Activated CD4-positive, CD25-positive, alpha-beta regulatory T cell treated with anti-CD3 and anti-CD28 coated beads, Interleukin-2, amount 50 U/mL, for 72 hours (primary cell): ENCODE data around the gene SPRED3.

Experiments used
- DNase-seq: peaks from one replicate; pipeline ENCODE4 v3.0.0; 2021

SPRED3 gene

DNA sequence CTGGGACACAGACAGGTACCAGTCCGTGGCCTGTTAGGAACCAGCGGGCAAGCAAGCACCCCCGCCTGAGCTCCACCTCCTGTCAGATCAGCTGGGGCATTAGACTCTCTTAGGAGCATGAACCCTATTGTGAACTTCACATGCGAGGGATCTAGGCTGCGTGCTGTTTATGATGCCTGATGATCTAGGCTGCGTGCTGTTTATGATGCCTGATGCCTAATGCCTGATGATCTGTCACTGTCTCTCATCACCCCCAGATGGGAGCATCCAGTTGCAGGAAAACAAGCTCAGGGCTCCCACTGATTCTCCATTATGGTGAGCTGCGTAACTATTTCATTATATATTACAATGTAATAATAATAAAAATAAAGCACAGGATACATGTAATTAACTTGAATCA, 33.9 kb downstream of the SPRED3 start:
- no peak for DNase-seq

GRCh38 chr19:38424272-38424671, 35.8 kb downstream of the SPRED3 start:
- no peak for DNase-seq

- DNase-seq = no peak
Observed at GRCh38 chr19:38425222-38425809, 36.8 kb downstream of the SPRED3 start.

GRCh38 chr19:38425810-38426466, 37.4 kb downstream of the SPRED3 start, which contains the start of gene RASGRP4:
Gene RASGRP4 (minus strand): TSS chr19:38426219. CDS start chr19:38426091, 128 bp downstream.
- DNase-seq = peak; percentile 44

GRCh38 chr19:38427035-38427677, 38.7 kb downstream of the SPRED3 start:
- DNase-seq = peak; percentile 60

DNA sequence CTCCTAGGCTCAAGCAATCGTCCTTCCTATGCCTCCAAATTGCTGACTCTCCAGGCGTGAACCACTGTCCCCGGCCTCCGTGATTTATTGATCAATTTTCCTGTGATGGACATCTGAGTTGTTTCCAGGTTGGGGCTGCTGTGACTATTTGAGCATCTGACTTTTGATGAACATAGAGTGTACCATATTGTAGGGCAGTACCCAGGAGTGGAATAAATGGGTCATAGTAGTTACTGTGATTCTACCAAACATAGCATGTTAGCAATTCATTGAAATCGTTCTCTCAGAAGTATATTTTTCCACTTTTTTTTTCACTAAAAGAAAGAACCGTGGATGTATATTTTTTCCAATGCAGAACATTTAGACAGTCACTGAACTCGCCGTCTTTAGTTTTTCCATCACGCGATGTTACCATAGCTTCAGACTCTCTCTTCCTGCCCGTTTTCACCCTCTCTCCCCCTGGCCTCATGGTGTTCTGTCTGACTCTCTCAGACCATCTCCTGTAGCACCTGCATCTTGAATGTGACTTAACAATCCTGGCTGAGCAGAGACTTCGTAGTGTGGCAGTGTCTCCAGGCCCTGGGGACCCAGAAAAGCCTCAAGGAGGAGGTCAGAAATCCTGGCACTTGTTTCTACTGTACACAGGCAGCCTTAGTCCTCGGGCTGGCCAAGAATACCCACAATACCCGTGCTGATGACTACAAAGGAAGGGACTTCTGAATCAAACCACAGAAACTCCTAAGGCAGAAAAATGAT, 40.7 kb downstream of the SPRED3 start:
- peak; percentile 43 for DNase-seq

DNA sequence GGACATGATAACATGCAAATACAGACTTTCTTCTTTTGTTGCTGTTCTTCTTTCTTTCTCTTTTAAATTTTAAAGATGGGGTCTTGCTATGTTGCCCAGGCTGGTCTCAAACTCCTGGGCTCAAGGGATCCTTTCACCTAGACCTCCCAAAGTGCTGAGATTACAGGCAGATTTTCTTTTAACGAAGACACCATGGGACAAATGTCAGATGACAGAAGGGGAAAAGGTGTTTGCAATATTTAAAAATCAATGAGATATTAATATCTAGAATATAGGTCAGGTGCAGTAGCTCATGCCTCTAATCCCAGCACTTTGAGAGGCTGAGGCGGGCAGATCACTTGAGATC, 41.3 kb downstream of the SPRED3 start:
- DNase-seq = no peak

- DNase-seq = no peak
Observed at GRCh38 chr19:38430931-38431330, 42.4 kb downstream of the SPRED3 start.

GRCh38 chr19:38433268-38433733, 44.8 kb downstream of the SPRED3 start, which contains the start of gene RYR1:
Gene RYR1 (plus strand): TSS chr19:38433691. CDS start chr19:38433830, 139 bp downstream.
- peak; percentile 72 for DNase-seq

- no peak for DNase-seq
Observed at GRCh38 chr19:38434549-38435051, 46.1 kb downstream of the SPRED3 start.

GRCh38 chr19:38437295-38437694, 48.8 kb downstream of the SPRED3 start:
- no peak for DNase-seq

DNA sequence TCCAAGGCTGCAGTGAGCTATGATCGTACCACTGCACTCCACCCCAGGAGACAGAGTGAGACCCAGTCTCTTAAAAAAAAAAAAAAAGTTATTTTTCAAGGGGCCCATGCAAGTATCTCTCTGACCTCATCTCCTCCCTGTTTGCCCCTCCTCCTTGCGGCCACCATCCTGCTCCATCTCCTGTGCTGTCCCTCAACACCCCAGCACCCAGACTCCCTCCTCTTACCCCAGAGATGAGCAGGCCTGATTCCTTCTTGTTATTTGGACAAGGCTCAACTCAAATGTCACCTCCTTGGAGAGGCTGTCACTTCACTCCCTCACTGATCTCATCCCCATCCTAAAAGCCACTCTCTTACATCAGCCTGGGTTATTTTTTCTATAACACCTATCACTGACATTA, 49.4 kb downstream of the SPRED3 start:
- no peak for DNase-seq

DNA sequence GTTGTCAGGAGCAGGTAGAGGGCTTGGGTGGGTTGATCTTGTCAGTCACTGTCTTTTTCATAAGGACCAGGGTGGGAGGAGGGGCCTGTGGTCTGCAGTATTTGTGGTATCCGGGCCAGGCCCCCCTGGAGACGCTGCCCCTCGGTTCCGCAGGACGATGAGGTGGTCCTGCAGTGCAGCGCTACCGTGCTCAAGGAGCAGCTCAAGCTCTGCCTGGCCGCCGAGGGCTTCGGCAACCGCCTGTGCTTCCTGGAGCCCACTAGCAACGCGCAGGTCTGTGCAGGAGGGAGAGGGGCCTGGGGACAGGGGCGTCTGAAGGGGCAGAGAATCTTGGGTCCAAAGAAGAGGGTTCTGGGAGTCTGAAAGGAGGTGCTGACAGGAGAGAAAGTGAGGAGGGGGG, 52.1 kb downstream of the SPRED3 start:
- DNase-seq = no peak

DNA sequence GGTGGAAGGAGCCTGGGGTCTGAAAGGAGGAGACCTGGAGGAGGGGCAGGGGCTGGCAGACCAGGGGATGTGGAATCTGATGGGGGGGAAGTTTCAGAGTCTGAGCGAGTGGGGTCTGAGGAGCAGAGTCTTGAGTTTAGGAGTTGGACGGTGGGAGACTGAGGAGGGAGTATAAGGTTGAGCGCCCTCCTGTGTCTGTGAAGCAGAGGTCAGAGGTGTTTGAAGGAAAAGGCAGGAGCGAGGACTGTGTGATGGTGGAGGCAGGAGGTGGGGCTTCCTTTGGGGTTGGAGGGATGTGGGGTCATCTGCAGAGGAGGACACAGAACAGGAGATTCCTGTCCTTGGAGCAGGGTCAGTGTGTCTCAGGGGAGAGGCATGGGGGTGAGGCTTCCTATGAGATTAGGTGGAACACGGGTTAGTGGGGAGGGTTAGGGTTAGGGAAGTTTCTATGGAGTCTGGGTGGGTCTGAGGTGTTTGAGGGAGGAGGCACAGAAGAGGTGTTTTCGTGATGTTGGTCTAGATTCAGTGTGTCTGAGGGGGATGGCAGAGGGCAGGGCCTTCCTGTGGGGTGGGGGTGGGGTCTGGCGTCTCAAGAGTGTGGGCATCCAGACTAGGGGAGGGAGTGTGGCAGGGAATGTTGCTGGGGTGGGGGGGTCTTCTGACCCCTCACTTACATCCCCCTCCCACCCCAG, 53.3 kb downstream of the SPRED3 start:
- DNase-seq = no peak

GRCh38 chr19:38442736-38443135, 54.2 kb downstream of the SPRED3 start:
- no peak for DNase-seq

DNA sequence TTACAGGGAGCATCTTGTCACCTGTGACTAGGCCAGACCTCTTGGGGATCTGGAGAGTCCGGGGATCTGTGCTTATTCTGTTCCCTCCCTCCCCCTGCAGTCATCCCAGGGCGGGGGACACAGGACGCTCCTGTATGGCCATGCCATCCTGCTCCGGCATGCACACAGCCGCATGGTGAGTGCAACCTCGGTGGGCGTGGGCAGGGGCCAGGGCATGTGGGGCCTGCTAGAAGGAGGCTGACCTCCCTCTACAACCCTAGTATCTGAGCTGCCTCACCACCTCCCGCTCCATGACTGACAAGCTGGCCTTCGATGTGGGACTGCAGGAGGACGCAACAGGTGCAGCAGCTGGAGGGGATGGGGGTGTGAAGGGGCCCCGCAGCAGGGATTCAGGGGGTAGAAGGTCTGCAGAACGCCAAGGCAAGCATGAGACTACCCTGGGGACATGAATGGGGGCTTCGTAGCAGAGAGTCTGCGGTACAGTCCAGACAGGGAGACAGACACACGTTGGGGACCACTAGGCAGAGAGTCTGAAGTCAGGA, 55.0 kb downstream of the SPRED3 start:
- no peak for DNase-seq

DNA sequence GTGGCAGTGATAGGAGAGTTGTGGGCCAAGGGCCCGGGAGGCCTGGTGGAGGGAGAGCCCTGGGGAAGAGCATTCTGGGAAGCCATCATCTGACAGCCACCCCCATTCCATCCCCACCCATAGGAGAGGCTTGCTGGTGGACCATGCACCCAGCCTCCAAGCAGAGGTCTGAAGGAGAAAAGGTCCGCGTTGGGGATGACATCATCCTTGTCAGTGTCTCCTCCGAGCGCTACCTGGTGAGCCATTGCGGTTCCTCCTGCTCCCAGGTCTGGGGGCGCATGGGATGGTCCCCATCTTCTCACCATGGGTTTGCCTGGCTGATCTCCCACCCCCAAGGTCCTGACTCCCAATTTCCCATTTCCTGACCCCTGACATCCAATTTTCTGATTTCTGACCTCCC, 55.5 kb downstream of the SPRED3 start:
- DNase-seq = no peak

DNA sequence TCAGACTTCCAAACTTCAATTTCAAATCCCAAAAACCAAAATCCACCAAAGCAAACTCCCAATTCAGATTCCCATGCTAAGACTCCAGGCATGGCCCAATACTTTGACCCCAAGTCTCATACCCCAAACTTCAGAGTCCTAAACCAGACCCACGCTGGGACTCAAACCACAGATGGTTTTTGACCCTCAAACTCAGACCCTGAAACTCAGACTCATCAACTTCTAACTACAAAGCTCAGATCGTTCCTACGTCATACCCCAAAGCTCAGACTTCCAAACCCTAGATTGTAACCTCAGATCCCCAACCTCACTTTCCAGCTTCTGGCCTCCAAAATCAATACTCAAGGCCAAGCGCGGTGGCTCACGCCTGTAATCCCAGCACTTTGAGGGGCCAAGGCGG, 56.9 kb downstream of the SPRED3 start:
- no peak for DNase-seq

DNA sequence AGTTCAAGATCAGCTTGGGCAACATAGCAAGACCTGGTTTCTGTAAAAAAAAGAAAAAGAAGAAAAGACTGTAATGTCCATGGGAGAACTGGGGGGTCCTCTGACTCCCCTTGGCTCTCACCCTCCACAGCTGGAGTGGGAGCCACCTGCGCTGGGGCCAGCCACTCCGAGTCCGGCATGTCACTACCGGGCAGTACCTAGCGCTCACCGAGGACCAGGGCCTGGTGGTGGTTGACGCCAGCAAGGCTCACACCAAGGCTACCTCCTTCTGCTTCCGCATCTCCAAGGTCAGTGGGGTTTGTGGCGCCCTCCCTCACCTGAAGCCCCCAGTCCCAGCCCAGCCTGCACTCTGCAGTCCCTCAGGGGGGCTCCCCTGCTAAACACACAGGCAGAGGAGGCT, 59.7 kb downstream of the SPRED3 start:
- DNase-seq = no peak
